ENCODE measurements around the gene CNDP1.

GRCh38 chr18:74632856-74633255 lies 98.6 kb downstream of the CNDP1 start:
- TF ChIP-seq CTCF (conservative IDR thresholded peaks at IDR 0.05): no peak
- no peak for TF ChIP-seq ZFX (IDR thresholded peaks at IDR 0.05)
